Esophagus muscularis mucosa (tissue), 4 donors: Measurements from ENCODE around the gene COL8A2.

Experiments
- EP300 ChIP-seq: sonication (generic); formaldehyde crosslinking; IDR thresholded peaks from one replicate; pipeline ENCODE4 v1.6.1; 2017; ENCODE audit warnings: antibody characterized with exemption
- POLR2A ChIP-seq: fragments of 450-650 bp; IDR thresholded peaks from one replicate; pipeline ENCODE4 v1.6.1; 2017; ENCODE audit warnings: antibody characterized with exemption, moderate library complexity, mild to moderate bottlenecking, low read depth
- POLR2AphosphoS5 ChIP-seq, 2 donors: sonication (generic); formaldehyde crosslinking; IDR thresholded peaks; one replicate each; pipeline ENCODE4 v1.6.1; 2017; ENCODE audit warnings: antibody characterized with exemption in 2 of 2
- TF ChIP-seq, protein P1 (sequence below), 3 experiments: fragments of 200-600 bp in 2 of 3; fragments of 450-650 bp in 1 of 3; sonication (generic) in 2 of 3; IDR thresholded peaks; one replicate each; pipeline ENCODE4 v1.5.1; 2017 to 2019; ENCODE audit warnings: antibody characterized with exemption in 3 of 3, mild to moderate bottlenecking in 2 of 3, moderate library complexity in 1 of 3

DNA sequence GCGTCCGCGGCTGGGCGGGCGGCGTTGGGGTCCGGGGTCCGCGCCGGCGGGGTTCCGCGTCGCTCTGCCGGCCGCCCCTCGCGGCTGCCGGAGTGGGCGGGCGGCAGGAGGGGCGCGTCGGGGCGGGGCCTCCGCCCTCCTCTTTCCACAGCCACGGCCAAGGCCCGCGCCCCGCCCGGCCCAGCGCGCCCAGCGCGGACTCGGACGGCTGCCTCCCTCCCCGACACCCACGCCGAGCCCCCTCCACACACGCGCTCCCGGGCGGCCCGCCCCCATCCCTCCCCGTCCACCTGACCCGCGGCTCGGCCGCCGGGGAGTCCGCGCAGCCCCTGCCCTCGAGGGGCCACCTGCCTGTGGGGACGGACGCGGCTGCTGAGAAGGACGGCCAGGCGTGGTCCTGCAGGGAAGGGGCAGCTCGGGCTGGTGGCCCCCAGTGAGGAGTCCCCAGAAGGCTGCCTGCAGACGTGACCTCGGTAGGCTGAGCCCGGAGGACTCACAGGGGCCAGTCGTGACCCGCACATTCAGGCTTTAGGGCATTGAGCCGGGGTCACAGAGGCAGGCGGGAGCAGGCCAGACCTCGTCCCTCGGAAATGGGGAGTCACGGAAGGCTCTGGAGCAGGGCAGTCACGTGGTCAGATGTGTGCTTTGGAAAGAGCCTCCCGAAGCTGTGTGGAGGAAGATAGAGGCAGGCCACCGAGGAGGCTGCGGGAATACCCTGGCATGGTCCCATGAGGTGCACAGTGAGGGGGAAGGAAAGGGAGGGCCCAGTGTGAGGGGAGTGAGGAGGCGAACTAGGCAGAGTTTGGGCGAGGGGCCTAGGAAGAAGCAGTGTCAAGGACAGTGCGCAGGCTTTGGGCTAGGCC, at the start of gene COL8A2:
- TF ChIP-seq POLR2A (no peak), POLR2AphosphoS5 (IDR thresholded peaks at IDR 0.05) (no peak), EP300 (no peak)
- TF ChIP-seq, protein P1, sequence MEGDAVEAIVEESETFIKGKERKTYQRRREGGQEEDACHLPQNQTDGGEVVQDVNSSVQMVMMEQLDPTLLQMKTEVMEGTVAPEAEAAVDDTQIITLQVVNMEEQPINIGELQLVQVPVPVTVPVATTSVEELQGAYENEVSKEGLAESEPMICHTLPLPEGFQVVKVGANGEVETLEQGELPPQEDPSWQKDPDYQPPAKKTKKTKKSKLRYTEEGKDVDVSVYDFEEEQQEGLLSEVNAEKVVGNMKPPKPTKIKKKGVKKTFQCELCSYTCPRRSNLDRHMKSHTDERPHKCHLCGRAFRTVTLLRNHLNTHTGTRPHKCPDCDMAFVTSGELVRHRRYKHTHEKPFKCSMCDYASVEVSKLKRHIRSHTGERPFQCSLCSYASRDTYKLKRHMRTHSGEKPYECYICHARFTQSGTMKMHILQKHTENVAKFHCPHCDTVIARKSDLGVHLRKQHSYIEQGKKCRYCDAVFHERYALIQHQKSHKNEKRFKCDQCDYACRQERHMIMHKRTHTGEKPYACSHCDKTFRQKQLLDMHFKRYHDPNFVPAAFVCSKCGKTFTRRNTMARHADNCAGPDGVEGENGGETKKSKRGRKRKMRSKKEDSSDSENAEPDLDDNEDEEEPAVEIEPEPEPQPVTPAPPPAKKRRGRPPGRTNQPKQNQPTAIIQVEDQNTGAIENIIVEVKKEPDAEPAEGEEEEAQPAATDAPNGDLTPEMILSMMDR (IDR thresholded peaks at IDR 0.05), result no peak
